ENCODE data around the gene IMPA2. TPM values are rescaled to one million over a fixed set of nuclear protein-coding genes. Genes with fewer than 3 reads are reported as not detected.

Gene IMPA2
- total and polyA plus RNA-seq, 2 of the 13 experiments (the other 11 are each of a cell fraction or from before 2014, with no cell fraction given): 37.8 to 71.8 TPM

DNA sequence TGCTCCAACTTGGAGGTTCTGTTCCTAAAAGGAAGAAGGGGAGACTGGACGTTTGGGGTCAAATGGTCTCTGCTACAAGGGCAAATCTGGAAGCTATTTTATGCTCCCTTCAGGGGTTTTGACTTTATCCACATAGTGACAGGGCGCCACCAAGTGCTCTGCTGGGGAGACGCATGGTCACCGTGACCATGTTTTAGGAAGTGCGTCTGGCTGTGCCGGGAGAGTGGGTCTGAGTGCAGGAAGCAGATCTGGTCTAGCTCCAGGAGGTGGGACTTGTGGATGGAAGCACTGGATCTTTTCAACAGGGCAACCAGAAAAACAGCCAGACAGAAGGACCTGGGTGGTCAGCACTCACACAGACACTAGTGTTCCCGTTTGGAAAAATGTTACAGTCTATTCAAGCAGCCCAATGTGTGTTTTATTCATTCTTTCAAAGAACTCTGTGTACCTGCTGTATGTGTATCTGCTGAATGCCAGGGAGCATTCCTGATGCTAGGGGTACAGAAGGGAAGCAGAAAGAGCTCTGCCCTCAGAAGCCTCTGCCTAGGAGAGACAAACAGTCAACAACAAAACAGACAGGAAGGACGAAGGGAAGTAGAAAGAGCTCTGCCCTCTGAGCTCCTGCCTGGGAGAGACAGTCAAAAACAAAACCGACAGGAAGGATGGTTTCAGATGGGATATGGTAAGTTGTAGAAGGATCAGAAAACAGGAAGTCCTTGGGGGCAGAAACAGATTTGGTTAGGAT, 14.3 kb downstream of the IMPA2 start (continued):
- TF ChIP-seq MXI1 (IDR thresholded peaks at IDR 0.05; ENCODE audit: borderline replicate concordance, low read depth, low read length): peak; percentile 60; the same call in 1 of the 3 replicates
- TF ChIP-seq, protein P1, sequence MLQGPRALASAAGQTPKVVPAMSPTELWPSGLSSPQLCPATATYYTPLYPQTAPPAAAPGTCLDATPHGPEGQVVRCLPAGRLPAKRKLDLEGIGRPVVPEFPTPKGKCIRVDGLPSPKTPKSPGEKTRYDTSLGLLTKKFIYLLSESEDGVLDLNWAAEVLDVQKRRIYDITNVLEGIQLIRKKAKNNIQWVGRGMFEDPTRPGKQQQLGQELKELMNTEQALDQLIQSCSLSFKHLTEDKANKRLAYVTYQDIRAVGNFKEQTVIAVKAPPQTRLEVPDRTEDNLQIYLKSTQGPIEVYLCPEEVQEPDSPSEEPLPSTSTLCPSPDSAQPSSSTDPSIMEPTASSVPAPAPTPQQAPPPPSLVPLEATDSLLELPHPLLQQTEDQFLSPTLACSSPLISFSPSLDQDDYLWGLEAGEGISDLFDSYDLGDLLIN (CRISPR knock-in tag; IDR thresholded peaks at IDR 0.05; ENCODE audit: borderline replicate concordance): no peak
- 0 out of 2 replicates have a peak, but pooled peaks have one; percentile 15 for TF ChIP-seq RFXAP (CRISPR knock-in tag; IDR thresholded peaks at IDR 0.05; ENCODE audit: borderline replicate concordance)
- TF ChIP-seq ZNF616 (CRISPR knock-in tag; IDR thresholded peaks at IDR 0.05; ENCODE audit: low read depth): 0 out of 2 replicates have a peak, but pooled peaks have one; percentile 16
- TF ChIP-seq ZNF33B (CRISPR knock-in tag; IDR thresholded peaks at IDR 0.05): 0 out of 2 replicates have a peak, but pooled peaks have one; percentile 52
- TF ChIP-seq, protein P2, sequence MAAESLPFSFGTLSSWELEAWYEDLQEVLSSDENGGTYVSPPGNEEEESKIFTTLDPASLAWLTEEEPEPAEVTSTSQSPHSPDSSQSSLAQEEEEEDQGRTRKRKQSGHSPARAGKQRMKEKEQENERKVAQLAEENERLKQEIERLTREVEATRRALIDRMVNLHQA (CRISPR knock-in tag; IDR thresholded peaks at IDR 0.05): no peak
- 0 out of 2 replicates have a peak, but pooled peaks have one; percentile 30 for TF ChIP-seq KLF11 (CRISPR knock-in tag; IDR thresholded peaks at IDR 0.05)
- TF ChIP-seq, protein P3, sequence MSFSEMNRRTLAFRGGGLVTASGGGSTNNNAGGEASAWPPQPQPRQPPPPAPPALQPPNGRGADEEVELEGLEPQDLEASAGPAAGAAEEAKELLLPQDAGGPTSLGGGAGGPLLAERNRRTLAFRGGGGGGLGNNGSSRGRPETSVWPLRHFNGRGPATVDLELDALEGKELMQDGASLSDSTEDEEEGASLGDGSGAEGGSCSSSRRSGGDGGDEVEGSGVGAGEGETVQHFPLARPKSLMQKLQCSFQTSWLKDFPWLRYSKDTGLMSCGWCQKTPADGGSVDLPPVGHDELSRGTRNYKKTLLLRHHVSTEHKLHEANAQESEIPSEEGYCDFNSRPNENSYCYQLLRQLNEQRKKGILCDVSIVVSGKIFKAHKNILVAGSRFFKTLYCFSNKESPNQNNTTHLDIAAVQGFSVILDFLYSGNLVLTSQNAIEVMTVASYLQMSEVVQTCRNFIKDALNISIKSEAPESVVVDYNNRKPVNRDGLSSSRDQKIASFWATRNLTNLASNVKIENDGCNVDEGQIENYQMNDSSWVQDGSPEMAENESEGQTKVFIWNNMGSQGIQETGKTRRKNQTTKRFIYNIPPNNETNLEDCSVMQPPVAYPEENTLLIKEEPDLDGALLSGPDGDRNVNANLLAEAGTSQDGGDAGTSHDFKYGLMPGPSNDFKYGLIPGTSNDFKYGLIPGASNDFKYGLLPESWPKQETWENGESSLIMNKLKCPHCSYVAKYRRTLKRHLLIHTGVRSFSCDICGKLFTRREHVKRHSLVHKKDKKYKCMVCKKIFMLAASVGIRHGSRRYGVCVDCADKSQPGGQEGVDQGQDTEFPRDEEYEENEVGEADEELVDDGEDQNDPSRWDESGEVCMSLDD (CRISPR knock-in tag; IDR thresholded peaks at IDR 0.05; ENCODE audit: borderline replicate concordance): no peak
- TF ChIP-seq MYC (CRISPR knock-in tag; IDR thresholded peaks at IDR 0.05; ENCODE audit: borderline replicate concordance): peak; percentile 52; the same call in 1 of the 2 replicates
- TF ChIP-seq ZNF652 (CRISPR knock-in tag; IDR thresholded peaks at IDR 0.05; ENCODE audit: borderline replicate concordance, low read depth): peak; percentile 52; the same call in 1 of the 2 replicates
- TF ChIP-seq ZBTB21 (CRISPR knock-in tag; IDR thresholded peaks at IDR 0.05): no peak
- TF ChIP-seq HHEX (CRISPR knock-in tag; IDR thresholded peaks at IDR 0.05): no peak
- TF ChIP-seq PRMT3 (CRISPR knock-in tag; IDR thresholded peaks at IDR 0.05; ENCODE audit: borderline replicate concordance, low read depth): no peak
- peak; percentile 67 for TF ChIP-seq KAT8 (CRISPR knock-in tag; IDR thresholded peaks at IDR 0.05)
- no peak for TF ChIP-seq SMAD1 (CRISPR knock-in tag; IDR thresholded peaks at IDR 0.05; ENCODE audit: borderline replicate concordance, low read depth)
- TF ChIP-seq, protein P4, sequence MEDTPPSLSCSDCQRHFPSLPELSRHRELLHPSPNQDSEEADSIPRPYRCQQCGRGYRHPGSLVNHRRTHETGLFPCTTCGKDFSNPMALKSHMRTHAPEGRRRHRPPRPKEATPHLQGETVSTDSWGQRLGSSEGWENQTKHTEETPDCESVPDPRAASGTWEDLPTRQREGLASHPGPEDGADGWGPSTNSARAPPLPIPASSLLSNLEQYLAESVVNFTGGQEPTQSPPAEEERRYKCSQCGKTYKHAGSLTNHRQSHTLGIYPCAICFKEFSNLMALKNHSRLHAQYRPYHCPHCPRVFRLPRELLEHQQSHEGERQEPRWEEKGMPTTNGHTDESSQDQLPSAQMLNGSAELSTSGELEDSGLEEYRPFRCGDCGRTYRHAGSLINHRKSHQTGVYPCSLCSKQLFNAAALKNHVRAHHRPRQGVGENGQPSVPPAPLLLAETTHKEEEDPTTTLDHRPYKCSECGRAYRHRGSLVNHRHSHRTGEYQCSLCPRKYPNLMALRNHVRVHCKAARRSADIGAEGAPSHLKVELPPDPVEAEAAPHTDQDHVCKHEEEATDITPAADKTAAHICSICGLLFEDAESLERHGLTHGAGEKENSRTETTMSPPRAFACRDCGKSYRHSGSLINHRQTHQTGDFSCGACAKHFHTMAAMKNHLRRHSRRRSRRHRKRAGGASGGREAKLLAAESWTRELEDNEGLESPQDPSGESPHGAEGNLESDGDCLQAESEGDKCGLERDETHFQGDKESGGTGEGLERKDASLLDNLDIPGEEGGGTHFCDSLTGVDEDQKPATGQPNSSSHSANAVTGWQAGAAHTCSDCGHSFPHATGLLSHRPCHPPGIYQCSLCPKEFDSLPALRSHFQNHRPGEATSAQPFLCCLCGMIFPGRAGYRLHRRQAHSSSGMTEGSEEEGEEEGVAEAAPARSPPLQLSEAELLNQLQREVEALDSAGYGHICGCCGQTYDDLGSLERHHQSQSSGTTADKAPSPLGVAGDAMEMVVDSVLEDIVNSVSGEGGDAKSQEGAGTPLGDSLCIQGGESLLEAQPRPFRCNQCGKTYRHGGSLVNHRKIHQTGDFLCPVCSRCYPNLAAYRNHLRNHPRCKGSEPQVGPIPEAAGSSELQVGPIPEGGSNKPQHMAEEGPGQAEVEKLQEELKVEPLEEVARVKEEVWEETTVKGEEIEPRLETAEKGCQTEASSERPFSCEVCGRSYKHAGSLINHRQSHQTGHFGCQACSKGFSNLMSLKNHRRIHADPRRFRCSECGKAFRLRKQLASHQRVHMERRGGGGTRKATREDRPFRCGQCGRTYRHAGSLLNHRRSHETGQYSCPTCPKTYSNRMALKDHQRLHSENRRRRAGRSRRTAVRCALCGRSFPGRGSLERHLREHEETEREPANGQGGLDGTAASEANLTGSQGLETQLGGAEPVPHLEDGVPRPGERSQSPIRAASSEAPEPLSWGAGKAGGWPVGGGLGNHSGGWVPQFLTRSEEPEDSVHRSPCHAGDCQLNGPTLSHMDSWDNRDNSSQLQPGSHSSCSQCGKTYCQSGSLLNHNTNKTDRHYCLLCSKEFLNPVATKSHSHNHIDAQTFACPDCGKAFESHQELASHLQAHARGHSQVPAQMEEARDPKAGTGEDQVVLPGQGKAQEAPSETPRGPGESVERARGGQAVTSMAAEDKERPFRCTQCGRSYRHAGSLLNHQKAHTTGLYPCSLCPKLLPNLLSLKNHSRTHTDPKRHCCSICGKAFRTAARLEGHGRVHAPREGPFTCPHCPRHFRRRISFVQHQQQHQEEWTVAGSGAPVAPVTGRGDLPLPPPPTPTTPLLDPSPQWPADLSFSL (CRISPR knock-in tag; IDR thresholded peaks at IDR 0.05): no peak
- 0 out of 2 replicates have a peak, but pooled peaks have one; percentile 39 for TF ChIP-seq SP140L (CRISPR knock-in tag; IDR thresholded peaks at IDR 0.05; ENCODE audit: borderline replicate concordance)
- no peak for TF ChIP-seq POLR2AphosphoS2 (IDR thresholded peaks at IDR 0.05; ENCODE audit: low read depth, low read length)
- TF ChIP-seq ZMAT3 (CRISPR knock-in tag; conservative IDR thresholded peaks at IDR 0.05): 0 out of 2 replicates have a peak, but pooled peaks have one; percentile 59

All from HepG2 (cell line).